GM12878 (cell line): ENCODE data around the gene NPB. TPM values are rescaled to one million over a fixed set of nuclear protein-coding genes. Genes with fewer than 3 reads are reported as not detected.
A peak's percentile ranks its signal among the peaks of the same experiment; 100 is the strongest.

Experiments used
- CREB1 ChIP-seq: IDR thresholded peaks from 2 replicates; pipeline ENCODE4 v1.6.1; 2012; ENCODE audit warnings: low read depth, mild to moderate bottlenecking, inconsistent platforms
- CREM ChIP-seq: IDR thresholded peaks from 2 replicates; pipeline ENCODE4 v1.6.1; 2014; ENCODE audit warnings: antibody characterized with exemption, low read depth
- DPF2 ChIP-seq: fragments of 450-650 bp; IDR thresholded peaks from 2 replicates; pipeline ENCODE4 v1.6.1; 2017; ENCODE audit warnings: mild to moderate bottlenecking
- IKZF1 ChIP-seq: fragments of 450-650 bp; conservative IDR thresholded peaks from 2 replicates; pipeline ENCODE4 v1.6.1; 2017; ENCODE audit warnings: antibody characterized with exemption, mild to moderate bottlenecking
- KDM1A ChIP-seq: fragments of 200-600 bp; sonication (generic); IDR thresholded peaks from 2 replicates; pipeline ENCODE4 v1.6.1; 2016; ENCODE audit warnings: borderline replicate concordance
- MTA2 ChIP-seq: fragments of 450-650 bp; IDR thresholded peaks from 2 replicates; pipeline ENCODE4 v1.6.1; 2016; ENCODE audit warnings: low read depth, mild to moderate bottlenecking, moderate library complexity
- NRF1 ChIP-seq: conservative IDR thresholded peaks from 2 replicates; pipeline ENCODE4 v1.6.1; 2011; ENCODE audit warnings: mild to moderate bottlenecking, low read depth, low read length, improper control_type of control experiment
- RAD51 ChIP-seq: fragments of 450-650 bp; IDR thresholded peaks from 2 replicates; pipeline ENCODE4 v1.6.1; 2016; ENCODE audit warnings: moderate library complexity, mild to moderate bottlenecking, inconsistent platforms
- SREBF1 ChIP-seq: IDR thresholded peaks from 2 replicates; pipeline ENCODE4 v1.6.1; 2012; ENCODE audit warnings: mild to moderate bottlenecking, low read length
- SRF ChIP-seq, 2 experiments: IDR thresholded peaks; 2 replicates each; pipeline ENCODE4 v1.6.1; 2011; ENCODE audit warnings: low read depth in 2 of 2, low read length in 2 of 2, mild to moderate bottlenecking in 1 of 2, moderate library complexity in 1 of 2
- ZSCAN29 ChIP-seq: fragments of 450-650 bp; IDR thresholded peaks from 2 replicates; pipeline ENCODE4 v1.6.1; 2017; ENCODE audit warnings: mild to moderate bottlenecking, moderate library complexity
- polyA plus RNA-seq, 11 experiments: library from polyadenylated mRNA; depleted of rRNA in 4 of 11; unstranded in 6 of 11; stranded (reverse) in 5 of 11; fragments of >200 nt; fragmentation: Nextera tagmentation in 4 of 11; fragmentation: Illumina TruSeq in 1 of 11; extraction: Ambion mirVana in 4 of 11; extraction: Trizol in 1 of 11; gene quantifications; 1 replicate in 1 of 11; 2 replicates in 10 of 11; pipeline versions ENCODE4 v1.2.1 to v1.2.3, GENCODE V29; 2011 to 2016; ENCODE audit warnings: inconsistent platforms in 2 of 11, missing spikeins in 2 of 11, low read depth in 1 of 11
- total RNA-seq, 4 experiments: library from RNA; depleted of rRNA in 3 of 4; stranded (reverse); fragments of >200 nt in 3 of 4; fragmentation: Illumina TruSeq in 1 of 4; extraction: Trizol in 1 of 4; gene quantifications; 2 replicates each; pipeline versions ENCODE4 v1.2.1 to v1.2.3, GENCODE V29; 2013 to 2021
- TF ChIP-seq, protein P1 (sequence below): fragments of 450-650 bp; IDR thresholded peaks from 2 replicates; pipeline ENCODE4 v1.6.1; 2017; ENCODE audit warnings: mild to moderate bottlenecking, low read depth, inconsistent platforms; ENCODE audit not compliant: poor library complexity, severe bottlenecking
- TF ChIP-seq, protein P2 (sequence below): IDR thresholded peaks from 2 replicates; pipeline ENCODE4 v1.6.1; 2011; ENCODE audit warnings: low read depth, mild to moderate bottlenecking, low read length, moderate library complexity, borderline replicate concordance; ENCODE audit errors: extremely low read depth
- TF ChIP-seq, protein P3 (sequence below): IDR thresholded peaks from 2 replicates; pipeline ENCODE4 v1.6.1; 2012; ENCODE audit warnings: low read depth, low read length, improper control_type of control experiment
- TF ChIP-seq, protein P4 (sequence below): fragments of 450-650 bp; IDR thresholded peaks from 2 replicates; pipeline ENCODE4 v1.6.1; 2018; ENCODE audit warnings: mild to moderate bottlenecking, low read depth, moderate library complexity; ENCODE audit not compliant: partially characterized antibody
- TF ChIP-seq, protein P5 (sequence below): fragments of 450-650 bp; formaldehyde crosslinking; IDR thresholded peaks from 2 replicates; pipeline ENCODE4 v1.5.0; 2022; ENCODE audit warnings: mild to moderate bottlenecking, missing genetic modification characterization
- TF ChIP-seq, protein P6 (sequence below): fragments of 450-650 bp; IDR thresholded peaks from 2 replicates; pipeline ENCODE4 v1.6.1; 2017; ENCODE audit warnings: borderline replicate concordance

Gene NPB
- total and polyA plus RNA-seq, 10 of the 15 experiments (the other 5 are each of a cell fraction or from before 2014, with no cell fraction given): 0.03 to 0.40 (median 0.15) TPM; not detected in 2

DNA sequence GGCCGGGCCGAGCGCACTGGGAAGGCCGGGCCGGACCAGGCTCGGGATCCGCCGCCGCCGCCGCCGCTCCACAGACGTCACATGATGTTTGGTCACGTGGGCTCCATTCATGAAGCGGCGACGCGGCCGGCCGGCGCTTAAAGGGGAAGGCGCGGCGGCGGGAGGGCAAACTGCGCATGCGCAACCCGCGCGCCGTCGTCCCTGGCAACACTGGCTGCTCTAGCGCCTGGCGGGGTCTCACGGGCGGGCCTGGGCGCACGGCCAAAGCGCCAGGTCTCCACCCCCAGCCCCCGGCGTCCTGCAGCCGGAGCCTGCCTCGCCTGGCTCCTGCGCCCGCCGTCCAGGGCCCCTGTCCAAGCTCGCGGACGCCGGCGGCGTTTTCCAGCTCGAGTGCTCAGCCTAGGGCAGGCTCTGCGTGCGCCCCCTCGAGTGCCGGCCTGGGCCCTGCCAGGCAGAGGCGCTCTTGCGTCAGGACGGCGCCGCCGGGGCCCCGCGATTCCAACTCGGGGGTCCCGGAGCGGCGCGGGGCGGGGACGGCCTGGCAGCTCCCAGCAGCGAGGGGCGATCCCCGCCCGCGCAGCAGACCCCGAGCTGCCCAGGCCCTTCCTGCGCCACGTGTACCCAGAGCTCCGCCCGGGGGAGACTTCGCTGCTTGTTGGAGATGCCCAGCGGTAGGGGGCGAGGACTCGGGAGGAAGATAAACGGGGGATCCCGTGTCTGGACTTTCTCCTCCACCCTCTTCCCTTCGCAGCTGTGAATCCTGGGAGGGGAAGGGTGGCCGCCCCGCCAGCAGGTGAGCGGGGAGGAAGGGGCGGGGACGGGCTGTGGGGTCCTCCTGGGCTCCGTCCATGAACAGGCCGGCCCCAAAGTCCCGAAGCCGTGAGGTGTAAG lies 25.9 kb downstream of the NPB start, which contains the start of gene MAFG (continued):
- TF ChIP-seq, protein P1, sequence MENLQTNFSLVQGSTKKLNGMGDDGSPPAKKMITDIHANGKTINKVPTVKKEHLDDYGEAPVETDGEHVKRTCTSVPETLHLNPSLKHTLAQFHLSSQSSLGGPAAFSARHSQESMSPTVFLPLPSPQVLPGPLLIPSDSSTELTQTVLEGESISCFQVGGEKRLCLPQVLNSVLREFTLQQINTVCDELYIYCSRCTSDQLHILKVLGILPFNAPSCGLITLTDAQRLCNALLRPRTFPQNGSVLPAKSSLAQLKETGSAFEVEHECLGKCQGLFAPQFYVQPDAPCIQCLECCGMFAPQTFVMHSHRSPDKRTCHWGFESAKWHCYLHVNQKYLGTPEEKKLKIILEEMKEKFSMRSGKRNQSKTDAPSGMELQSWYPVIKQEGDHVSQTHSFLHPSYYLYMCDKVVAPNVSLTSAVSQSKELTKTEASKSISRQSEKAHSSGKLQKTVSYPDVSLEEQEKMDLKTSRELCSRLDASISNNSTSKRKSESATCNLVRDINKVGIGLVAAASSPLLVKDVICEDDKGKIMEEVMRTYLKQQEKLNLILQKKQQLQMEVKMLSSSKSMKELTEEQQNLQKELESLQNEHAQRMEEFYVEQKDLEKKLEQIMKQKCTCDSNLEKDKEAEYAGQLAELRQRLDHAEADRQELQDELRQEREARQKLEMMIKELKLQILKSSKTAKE: no peak
- TF ChIP-seq SRF (IDR thresholded peaks at IDR 0.05; ENCODE audit: low read depth in 2 of 2, low read length in 2 of 2) (no peak), KDM1A (no peak), DPF2 (peak; percentile 90), ZSCAN29 (no peak), RAD51 (peak; percentile 96), MTA2 (no peak), IKZF1 (peak; percentile 100), CREB1 (peak; percentile 83), CREM (peak; percentile 53), NRF1 (peak; percentile 74), SREBF1 (no peak)
- TF ChIP-seq, protein P2, sequence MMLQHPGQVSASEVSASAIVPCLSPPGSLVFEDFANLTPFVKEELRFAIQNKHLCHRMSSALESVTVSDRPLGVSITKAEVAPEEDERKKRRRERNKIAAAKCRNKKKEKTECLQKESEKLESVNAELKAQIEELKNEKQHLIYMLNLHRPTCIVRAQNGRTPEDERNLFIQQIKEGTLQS: peak; percentile 95
- TF ChIP-seq, protein P3, sequence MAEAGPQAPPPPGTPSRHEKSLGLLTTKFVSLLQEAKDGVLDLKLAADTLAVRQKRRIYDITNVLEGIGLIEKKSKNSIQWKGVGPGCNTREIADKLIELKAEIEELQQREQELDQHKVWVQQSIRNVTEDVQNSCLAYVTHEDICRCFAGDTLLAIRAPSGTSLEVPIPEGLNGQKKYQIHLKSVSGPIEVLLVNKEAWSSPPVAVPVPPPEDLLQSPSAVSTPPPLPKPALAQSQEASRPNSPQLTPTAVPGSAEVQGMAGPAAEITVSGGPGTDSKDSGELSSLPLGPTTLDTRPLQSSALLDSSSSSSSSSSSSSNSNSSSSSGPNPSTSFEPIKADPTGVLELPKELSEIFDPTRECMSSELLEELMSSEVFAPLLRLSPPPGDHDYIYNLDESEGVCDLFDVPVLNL: no peak
- TF ChIP-seq, protein P4, sequence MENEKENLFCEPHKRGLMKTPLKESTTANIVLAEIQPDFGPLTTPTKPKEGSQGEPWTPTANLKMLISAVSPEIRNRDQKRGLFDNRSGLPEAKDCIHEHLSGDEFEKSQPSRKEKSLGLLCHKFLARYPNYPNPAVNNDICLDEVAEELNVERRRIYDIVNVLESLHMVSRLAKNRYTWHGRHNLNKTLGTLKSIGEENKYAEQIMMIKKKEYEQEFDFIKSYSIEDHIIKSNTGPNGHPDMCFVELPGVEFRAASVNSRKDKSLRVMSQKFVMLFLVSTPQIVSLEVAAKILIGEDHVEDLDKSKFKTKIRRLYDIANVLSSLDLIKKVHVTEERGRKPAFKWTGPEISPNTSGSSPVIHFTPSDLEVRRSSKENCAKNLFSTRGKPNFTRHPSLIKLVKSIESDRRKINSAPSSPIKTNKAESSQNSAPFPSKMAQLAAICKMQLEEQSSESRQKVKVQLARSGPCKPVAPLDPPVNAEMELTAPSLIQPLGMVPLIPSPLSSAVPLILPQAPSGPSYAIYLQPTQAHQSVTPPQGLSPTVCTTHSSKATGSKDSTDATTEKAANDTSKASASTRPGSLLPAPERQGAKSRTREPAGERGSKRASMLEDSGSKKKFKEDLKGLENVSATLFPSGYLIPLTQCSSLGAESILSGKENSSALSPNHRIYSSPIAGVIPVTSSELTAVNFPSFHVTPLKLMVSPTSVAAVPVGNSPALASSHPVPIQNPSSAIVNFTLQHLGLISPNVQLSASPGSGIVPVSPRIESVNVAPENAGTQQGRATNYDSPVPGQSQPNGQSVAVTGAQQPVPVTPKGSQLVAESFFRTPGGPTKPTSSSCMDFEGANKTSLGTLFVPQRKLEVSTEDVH: no peak
- TF ChIP-seq, protein P5, sequence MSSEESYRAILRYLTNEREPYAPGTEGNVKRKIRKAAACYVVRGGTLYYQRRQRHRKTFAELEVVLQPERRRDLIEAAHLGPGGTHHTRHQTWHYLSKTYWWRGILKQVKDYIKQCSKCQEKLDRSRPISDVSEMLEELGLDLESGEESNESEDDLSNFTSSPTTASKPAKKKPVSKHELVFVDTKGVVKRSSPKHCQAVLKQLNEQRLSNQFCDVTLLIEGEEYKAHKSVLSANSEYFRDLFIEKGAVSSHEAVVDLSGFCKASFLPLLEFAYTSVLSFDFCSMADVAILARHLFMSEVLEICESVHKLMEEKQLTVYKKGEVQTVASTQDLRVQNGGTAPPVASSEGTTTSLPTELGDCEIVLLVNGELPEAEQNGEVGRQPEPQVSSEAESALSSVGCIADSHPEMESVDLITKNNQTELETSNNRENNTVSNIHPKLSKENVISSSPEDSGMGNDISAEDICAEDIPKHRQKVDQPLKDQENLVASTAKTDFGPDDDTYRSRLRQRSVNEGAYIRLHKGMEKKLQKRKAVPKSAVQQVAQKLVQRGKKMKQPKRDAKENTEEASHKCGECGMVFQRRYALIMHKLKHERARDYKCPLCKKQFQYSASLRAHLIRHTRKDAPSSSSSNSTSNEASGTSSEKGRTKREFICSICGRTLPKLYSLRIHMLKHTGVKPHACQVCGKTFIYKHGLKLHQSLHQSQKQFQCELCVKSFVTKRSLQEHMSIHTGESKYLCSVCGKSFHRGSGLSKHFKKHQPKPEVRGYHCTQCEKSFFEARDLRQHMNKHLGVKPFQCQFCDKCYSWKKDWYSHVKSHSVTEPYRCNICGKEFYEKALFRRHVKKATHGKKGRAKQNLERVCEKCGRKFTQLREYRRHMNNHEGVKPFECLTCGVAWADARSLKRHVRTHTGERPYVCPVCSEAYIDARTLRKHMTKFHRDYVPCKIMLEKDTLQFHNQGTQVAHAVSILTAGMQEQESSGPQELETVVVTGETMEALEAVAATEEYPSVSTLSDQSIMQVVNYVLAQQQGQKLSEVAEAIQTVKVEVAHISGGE (CRISPR knock-in tag): no peak
- TF ChIP-seq, protein P6, sequence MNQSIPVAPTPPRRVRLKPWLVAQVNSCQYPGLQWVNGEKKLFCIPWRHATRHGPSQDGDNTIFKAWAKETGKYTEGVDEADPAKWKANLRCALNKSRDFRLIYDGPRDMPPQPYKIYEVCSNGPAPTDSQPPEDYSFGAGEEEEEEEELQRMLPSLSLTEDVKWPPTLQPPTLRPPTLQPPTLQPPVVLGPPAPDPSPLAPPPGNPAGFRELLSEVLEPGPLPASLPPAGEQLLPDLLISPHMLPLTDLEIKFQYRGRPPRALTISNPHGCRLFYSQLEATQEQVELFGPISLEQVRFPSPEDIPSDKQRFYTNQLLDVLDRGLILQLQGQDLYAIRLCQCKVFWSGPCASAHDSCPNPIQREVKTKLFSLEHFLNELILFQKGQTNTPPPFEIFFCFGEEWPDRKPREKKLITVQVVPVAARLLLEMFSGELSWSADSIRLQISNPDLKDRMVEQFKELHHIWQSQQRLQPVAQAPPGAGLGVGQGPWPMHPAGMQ: no peak
